Measurements from ENCODE around the gene PPM1L.
A peak's percentile ranks its signal among the peaks of the same experiment; 100 is the strongest.
"Not testable (repeated sequence)": the region's sequence is repeated elsewhere in the genome, so short reads cannot be mapped to it uniquely, and the experiment has no call there.

PPM1L gene

DNA sequence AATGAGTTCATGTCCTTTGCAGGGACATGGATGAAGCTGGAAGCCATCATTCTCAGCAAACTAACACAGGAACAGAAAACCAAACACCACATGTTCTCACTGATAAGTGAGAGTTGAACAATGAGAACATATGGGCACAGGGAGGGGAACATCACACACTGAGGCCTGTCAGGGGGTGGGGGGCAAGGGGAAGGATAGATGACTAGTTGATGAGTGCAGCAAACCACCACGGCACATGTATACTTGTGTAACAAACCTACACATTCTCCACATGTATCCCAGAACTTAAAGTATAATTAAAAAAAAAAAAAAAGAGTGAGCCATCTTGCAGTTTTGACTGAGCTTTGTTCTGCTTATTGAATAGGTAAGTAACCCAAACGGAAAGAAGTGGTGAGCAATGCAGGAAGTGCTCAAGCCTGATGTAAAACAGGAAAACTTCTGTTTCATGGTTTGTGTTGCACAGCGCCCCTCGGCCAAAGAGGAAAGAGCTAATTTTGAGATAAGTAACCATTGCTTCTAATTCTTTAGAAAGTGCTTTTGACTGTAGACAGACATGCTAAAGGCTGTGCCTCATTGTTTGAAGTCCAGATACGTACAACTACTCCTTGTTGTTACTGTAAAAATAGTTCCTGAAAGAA is 279.0 kb downstream of the PPM1L start:
- not testable (repeated sequence) for H3K9ac ChIP-seq (ENCODE audit: low read length in 2 of 2); H3K9me3 ChIP-seq (ENCODE audit: control insufficient read depth in 2 of 2, low read length in 2 of 2); H3K4me1 ChIP-seq (ENCODE audit: control insufficient read depth, insufficient read depth, low read length); H3K36me3 ChIP-seq (ENCODE audit: control insufficient read depth in 2 of 2, insufficient read depth in 2 of 2, low read length in 2 of 2); H3K27me3 ChIP-seq (ENCODE audit: control insufficient read depth in 1 of 2, insufficient read depth in 2 of 2, low read length in 2 of 2); H3K27ac ChIP-seq (ENCODE audit: low read length); H3K4me3 ChIP-seq (ENCODE audit: low read length in 2 of 2)

DNA sequence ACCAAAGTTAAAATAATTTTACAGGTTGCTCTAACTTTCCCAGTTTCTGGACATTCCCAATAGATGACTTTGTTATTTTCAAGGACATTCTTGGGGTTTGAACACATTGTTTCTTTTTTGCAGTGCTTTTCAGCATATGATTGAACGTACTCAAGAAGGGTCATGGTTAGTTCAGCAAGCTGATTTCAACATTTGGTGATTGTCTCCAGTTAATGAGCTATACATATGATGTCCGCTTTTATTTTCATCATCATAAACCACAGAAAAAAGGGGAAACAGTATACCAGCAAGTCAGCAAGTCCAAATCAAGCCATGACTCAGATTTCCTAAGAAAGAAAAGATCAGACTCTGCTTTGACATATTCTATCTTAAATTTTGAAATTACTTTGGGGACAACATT is 279.7 kb downstream of the PPM1L start:
- Histone ChIP-seq H3K27me3 (ENCODE audit: control insufficient read depth in 1 of 2, insufficient read depth in 2 of 2, low read length in 2 of 2) (no peaks in the 10 kb centered on the region), H3K4me1 (ENCODE audit: control insufficient read depth, insufficient read depth, low read length) (no peaks in the 10 kb centered on the region), H3K9me3 (ENCODE audit: control insufficient read depth in 2 of 2, low read length in 2 of 2) (no peaks in the 10 kb centered on the region), H3K36me3 (ENCODE audit: control insufficient read depth in 2 of 2, insufficient read depth in 2 of 2, low read length in 2 of 2) (no peaks in the 10 kb centered on the region), H3K27ac (ENCODE audit: low read length) (no peak overlapping the region), H3K9ac (ENCODE audit: low read length in 2 of 2) (no peak overlapping the region), H3K4me3 (ENCODE audit: low read length in 2 of 2) (no peak overlapping the region)

- Histone ChIP-seq H3K36me3 (ENCODE audit: control insufficient read depth in 2 of 2, insufficient read depth in 2 of 2, low read length in 2 of 2) (no peaks in the 10 kb centered on the region), H3K4me1 (ENCODE audit: control insufficient read depth, insufficient read depth, low read length) (peaks cover 4% of the 10 kb centered on the region), H3K9me3 (ENCODE audit: control insufficient read depth in 2 of 2, low read length in 2 of 2) (no peaks in the 10 kb centered on the region), H3K27ac (ENCODE audit: low read length) (no peak overlapping the region), H3K27me3 (ENCODE audit: control insufficient read depth in 1 of 2, insufficient read depth in 2 of 2, low read length in 2 of 2) (no peaks in the 10 kb centered on the region), H3K4me3 (ENCODE audit: low read length in 2 of 2) (no peak overlapping the region), H3K9ac (ENCODE audit: low read length in 2 of 2) (no peak overlapping the region)
These were observed 282.7 kb downstream of the PPM1L start for GRCh38 chr3:161038725-161039124.

GRCh38 chr3:161042023-161042501 is 286.0 kb downstream of the PPM1L start:
- Histone ChIP-seq H3K27ac (ENCODE audit: low read length) (no peak overlapping the region), H3K27me3 (ENCODE audit: control insufficient read depth in 1 of 2, insufficient read depth in 2 of 2, low read length in 2 of 2) (no peaks in the 10 kb centered on the region), H3K4me3 (ENCODE audit: low read length in 2 of 2) (no peak overlapping the region), H3K4me1 (ENCODE audit: control insufficient read depth, insufficient read depth, low read length) (peaks cover 4% of the 10 kb centered on the region), H3K9ac (ENCODE audit: low read length in 2 of 2) (peak overlapping the region in 1 of 2 donors; percentile 29), H3K36me3 (ENCODE audit: control insufficient read depth in 2 of 2, insufficient read depth in 2 of 2, low read length in 2 of 2) (no peaks in the 10 kb centered on the region), H3K9me3 (ENCODE audit: control insufficient read depth in 2 of 2, low read length in 2 of 2) (no peaks in the 10 kb centered on the region)

- H3K4me1 ChIP-seq (ENCODE audit: control insufficient read depth, insufficient read depth, low read length) = peaks cover 4% of the 10 kb centered on the region
- no peaks in the 10 kb centered on the region for H3K9me3 ChIP-seq (ENCODE audit: control insufficient read depth in 2 of 2, low read length in 2 of 2)
- H3K27me3 ChIP-seq (ENCODE audit: control insufficient read depth in 1 of 2, insufficient read depth in 2 of 2, low read length in 2 of 2) = no peaks in the 10 kb centered on the region
- H3K27ac ChIP-seq (ENCODE audit: low read length) = no peak overlapping the region
- no peaks in the 10 kb centered on the region for H3K36me3 ChIP-seq (ENCODE audit: control insufficient read depth in 2 of 2, insufficient read depth in 2 of 2, low read length in 2 of 2)
- H3K9ac ChIP-seq (ENCODE audit: low read length in 2 of 2) = no peak overlapping the region
- no peak overlapping the region for H3K4me3 ChIP-seq (ENCODE audit: low read length in 2 of 2)
These were observed 287.5 kb downstream of the PPM1L start for GRCh38 chr3:161043336-161044035.

DNA sequence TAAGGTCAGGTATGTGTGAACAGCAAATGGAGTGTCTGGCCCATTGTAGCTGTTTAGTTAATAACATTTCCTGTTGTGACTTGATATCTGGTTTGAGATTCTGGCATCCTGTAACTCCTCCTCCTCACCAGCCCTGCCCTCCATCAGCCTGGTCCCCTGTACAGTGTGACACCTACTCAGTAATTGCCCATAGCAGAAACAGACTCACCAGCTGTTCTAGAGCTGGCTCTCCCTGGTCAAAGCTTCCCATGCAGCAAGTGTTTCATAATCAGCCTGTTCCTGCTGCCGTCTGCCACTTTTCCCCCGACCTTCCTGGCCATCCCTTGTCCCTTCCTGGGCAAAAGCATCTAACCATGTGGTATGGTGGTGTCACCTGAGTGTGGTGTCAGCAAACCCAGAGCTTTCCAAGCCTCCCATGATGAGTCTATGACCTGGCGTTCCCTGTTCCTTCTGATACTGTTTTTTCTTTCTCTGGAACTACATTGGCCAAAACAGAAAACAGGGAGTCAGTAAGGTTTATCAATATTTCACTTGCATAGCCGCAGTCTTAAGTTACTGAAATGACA is 293.7 kb downstream of the PPM1L start:
- no peaks in the 10 kb centered on the region for H3K36me3 ChIP-seq (ENCODE audit: control insufficient read depth in 2 of 2, insufficient read depth in 2 of 2, low read length in 2 of 2)
- H3K27ac ChIP-seq (ENCODE audit: low read length) = no peak overlapping the region
- H3K4me1 ChIP-seq (ENCODE audit: control insufficient read depth, insufficient read depth, low read length) = no peaks in the 10 kb centered on the region
- H3K4me3 ChIP-seq (ENCODE audit: low read length in 2 of 2) = no peak overlapping the region
- no peaks in the 10 kb centered on the region for H3K9me3 ChIP-seq (ENCODE audit: control insufficient read depth in 2 of 2, low read length in 2 of 2)
- no peaks in the 10 kb centered on the region for H3K27me3 ChIP-seq (ENCODE audit: control insufficient read depth in 1 of 2, insufficient read depth in 2 of 2, low read length in 2 of 2)
- no peak overlapping the region for H3K9ac ChIP-seq (ENCODE audit: low read length in 2 of 2)

GRCh38 chr3:161050935-161051334 is 294.9 kb downstream of the PPM1L start:
- no peak overlapping the region for H3K27ac ChIP-seq (ENCODE audit: low read length)
- H3K4me1 ChIP-seq (ENCODE audit: control insufficient read depth, insufficient read depth, low read length) = no peaks in the 10 kb centered on the region
- H3K36me3 ChIP-seq (ENCODE audit: control insufficient read depth in 2 of 2, insufficient read depth in 2 of 2, low read length in 2 of 2) = no peaks in the 10 kb centered on the region
- H3K27me3 ChIP-seq (ENCODE audit: control insufficient read depth in 1 of 2, insufficient read depth in 2 of 2, low read length in 2 of 2) = no peaks in the 10 kb centered on the region
- H3K4me3 ChIP-seq (ENCODE audit: low read length in 2 of 2) = no peak overlapping the region
- H3K9ac ChIP-seq (ENCODE audit: low read length in 2 of 2) = no peak overlapping the region
- H3K9me3 ChIP-seq (ENCODE audit: control insufficient read depth in 2 of 2, low read length in 2 of 2) = no peaks in the 10 kb centered on the region

DNA sequence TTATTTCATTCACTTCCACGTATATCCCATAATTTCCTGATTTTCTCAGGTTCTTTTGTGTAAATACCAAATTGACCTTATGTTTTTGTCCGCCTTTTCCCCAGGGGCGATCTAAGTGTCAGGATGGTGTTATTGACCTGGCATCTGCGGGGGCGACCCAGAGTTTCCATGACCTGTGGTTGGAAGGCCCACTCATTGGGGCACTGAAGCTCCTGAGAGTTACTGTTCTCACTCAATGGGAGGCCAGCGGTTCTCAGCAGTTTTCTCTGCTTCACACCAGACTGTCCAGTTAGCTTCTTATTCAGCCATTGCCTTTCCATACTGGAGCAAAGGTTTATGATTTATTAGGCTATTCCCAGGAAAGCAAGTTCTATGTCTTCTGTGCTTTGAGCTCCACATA is 295.8 kb downstream of the PPM1L start:
- H3K4me1 ChIP-seq (ENCODE audit: control insufficient read depth, insufficient read depth, low read length) = no peaks in the 10 kb centered on the region
- no peaks in the 10 kb centered on the region for H3K36me3 ChIP-seq (ENCODE audit: control insufficient read depth in 2 of 2, insufficient read depth in 2 of 2, low read length in 2 of 2)
- no peak overlapping the region for H3K9ac ChIP-seq (ENCODE audit: low read length in 2 of 2)
- H3K27me3 ChIP-seq (ENCODE audit: control insufficient read depth in 1 of 2, insufficient read depth in 2 of 2, low read length in 2 of 2) = no peaks in the 10 kb centered on the region
- H3K27ac ChIP-seq (ENCODE audit: low read length) = no peak overlapping the region
- no peaks in the 10 kb centered on the region for H3K9me3 ChIP-seq (ENCODE audit: control insufficient read depth in 2 of 2, low read length in 2 of 2)
- no peak overlapping the region for H3K4me3 ChIP-seq (ENCODE audit: low read length in 2 of 2)

DNA sequence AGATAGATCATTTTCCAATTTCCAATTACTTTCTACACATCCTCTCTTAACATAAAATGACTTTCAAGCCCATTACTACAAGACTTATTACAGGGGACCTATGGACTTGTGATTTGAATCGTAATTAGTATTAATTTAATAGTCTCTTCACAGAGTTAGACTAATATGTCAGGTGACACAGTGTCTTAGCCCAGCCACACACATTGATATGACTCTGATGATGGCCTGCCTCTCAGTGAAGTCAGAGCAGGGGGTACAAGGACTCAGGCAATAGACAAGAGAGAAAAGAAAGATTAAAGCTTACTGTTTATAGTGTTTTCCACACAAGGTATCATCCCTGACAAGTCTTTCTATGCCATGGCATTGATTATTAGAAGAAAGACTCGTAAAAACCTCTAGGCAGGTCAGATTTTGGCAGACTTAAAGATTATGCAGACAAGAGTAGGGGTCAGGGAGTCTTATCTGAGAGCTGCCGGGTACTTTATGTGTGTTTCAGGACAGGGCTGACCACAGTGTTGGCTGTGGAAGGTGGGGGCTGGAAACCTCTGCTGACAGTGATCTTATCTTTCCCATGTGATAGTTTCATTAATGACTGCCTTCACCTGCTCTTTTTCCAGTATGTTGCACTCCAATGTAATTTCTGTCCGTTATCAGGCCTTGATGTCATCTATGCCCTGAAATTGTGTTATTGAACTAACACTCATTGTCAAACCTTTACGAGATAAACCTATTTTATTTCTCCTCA is 299.0 kb downstream of the PPM1L start:
- H3K36me3 ChIP-seq (ENCODE audit: control insufficient read depth in 2 of 2, insufficient read depth in 2 of 2, low read length in 2 of 2) = no peaks in the 10 kb centered on the region
- no peak overlapping the region for H3K4me3 ChIP-seq (ENCODE audit: low read length in 2 of 2)
- no peaks in the 10 kb centered on the region for H3K9me3 ChIP-seq (ENCODE audit: control insufficient read depth in 2 of 2, low read length in 2 of 2)
- H3K4me1 ChIP-seq (ENCODE audit: control insufficient read depth, insufficient read depth, low read length) = no peaks in the 10 kb centered on the region
- no peaks in the 10 kb centered on the region for H3K27me3 ChIP-seq (ENCODE audit: control insufficient read depth in 1 of 2, insufficient read depth in 2 of 2, low read length in 2 of 2)
- H3K27ac ChIP-seq (ENCODE audit: low read length) = no peak overlapping the region
- H3K9ac ChIP-seq (ENCODE audit: low read length in 2 of 2) = no peak overlapping the region

GRCh38 chr3:161064413-161064812 is 308.4 kb downstream of the PPM1L start:
- Histone ChIP-seq H3K9ac (ENCODE audit: low read length in 2 of 2) (no peak overlapping the region), H3K9me3 (ENCODE audit: control insufficient read depth in 2 of 2, low read length in 2 of 2) (no peaks in the 10 kb centered on the region), H3K27ac (ENCODE audit: low read length) (no peak overlapping the region), H3K4me3 (ENCODE audit: low read length in 2 of 2) (no peak overlapping the region), H3K4me1 (ENCODE audit: control insufficient read depth, insufficient read depth, low read length) (no peaks in the 10 kb centered on the region), H3K27me3 (ENCODE audit: control insufficient read depth in 1 of 2, insufficient read depth in 2 of 2, low read length in 2 of 2) (no peaks in the 10 kb centered on the region), H3K36me3 (ENCODE audit: control insufficient read depth in 2 of 2, insufficient read depth in 2 of 2, low read length in 2 of 2) (peaks cover 13% of the 10 kb centered on the region in 2 donors)

Data from stomach smooth muscle (tissue), 2 donors.